ENCODE data around the gene TRIM8. TPM values are rescaled to one million over a fixed set of nuclear protein-coding genes. Genes with fewer than 3 reads are reported as not detected.
A peak's percentile ranks its signal among the peaks of the same experiment; 100 is the strongest.

TRIM8 gene, protein sequence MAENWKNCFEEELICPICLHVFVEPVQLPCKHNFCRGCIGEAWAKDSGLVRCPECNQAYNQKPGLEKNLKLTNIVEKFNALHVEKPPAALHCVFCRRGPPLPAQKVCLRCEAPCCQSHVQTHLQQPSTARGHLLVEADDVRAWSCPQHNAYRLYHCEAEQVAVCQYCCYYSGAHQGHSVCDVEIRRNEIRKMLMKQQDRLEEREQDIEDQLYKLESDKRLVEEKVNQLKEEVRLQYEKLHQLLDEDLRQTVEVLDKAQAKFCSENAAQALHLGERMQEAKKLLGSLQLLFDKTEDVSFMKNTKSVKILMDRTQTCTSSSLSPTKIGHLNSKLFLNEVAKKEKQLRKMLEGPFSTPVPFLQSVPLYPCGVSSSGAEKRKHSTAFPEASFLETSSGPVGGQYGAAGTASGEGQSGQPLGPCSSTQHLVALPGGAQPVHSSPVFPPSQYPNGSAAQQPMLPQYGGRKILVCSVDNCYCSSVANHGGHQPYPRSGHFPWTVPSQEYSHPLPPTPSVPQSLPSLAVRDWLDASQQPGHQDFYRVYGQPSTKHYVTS
- 15.8 and 18.5 TPM in 2 replicates for total RNA-seq (2014; rRNA removed; shearing (Covaris generic))

DNA sequence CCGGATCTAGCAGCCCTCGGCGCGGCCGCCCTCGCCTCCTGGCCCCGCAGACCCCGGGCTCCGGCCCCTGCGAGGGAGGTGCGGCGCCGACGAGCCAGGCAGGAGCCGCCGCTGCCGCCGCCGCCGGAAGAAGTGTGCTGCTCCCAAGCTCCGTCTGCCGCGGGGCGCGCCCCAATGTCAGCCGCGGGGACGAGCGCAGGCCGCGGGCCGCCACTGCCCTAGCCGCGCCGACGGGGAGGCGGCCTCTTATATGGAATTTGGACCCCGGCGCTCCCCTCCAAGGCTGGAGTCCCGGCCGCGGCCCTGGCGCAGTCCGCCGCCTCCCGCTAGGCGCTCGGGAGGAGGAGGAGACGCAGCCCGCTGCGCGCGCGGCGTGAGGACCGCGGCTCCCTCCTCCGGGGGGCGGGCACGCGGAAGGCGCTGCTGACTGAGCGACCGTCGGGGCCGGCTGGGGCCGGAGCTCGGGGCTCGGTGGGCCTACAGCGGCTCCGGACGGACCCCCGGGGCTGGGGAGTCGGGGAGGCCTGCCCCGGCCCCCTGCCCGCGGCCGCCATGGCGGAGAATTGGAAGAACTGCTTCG, at the start of gene TRIM8:
Gene TRIM8 (plus strand): TSS at position 414 of the 580 bp plus-strand sequence. CDS start 139 bp downstream, at position 553.
- no peak for DNase-seq (ENCODE audit: low spot score)

GRCh38 chr10:102595293-102595692, 49.0 kb upstream of the TRIM8 start:
- DNase-seq (ENCODE audit: low spot score) = no peak

GRCh38 chr10:102595897-102596296, 48.4 kb upstream of the TRIM8 start:
- DNase-seq (ENCODE audit: low spot score) = no peak

GRCh38 chr10:102596506-102596971, 47.7 kb upstream of the TRIM8 start:
- peak; percentile 62 for DNase-seq (ENCODE audit: low spot score)

DNA sequence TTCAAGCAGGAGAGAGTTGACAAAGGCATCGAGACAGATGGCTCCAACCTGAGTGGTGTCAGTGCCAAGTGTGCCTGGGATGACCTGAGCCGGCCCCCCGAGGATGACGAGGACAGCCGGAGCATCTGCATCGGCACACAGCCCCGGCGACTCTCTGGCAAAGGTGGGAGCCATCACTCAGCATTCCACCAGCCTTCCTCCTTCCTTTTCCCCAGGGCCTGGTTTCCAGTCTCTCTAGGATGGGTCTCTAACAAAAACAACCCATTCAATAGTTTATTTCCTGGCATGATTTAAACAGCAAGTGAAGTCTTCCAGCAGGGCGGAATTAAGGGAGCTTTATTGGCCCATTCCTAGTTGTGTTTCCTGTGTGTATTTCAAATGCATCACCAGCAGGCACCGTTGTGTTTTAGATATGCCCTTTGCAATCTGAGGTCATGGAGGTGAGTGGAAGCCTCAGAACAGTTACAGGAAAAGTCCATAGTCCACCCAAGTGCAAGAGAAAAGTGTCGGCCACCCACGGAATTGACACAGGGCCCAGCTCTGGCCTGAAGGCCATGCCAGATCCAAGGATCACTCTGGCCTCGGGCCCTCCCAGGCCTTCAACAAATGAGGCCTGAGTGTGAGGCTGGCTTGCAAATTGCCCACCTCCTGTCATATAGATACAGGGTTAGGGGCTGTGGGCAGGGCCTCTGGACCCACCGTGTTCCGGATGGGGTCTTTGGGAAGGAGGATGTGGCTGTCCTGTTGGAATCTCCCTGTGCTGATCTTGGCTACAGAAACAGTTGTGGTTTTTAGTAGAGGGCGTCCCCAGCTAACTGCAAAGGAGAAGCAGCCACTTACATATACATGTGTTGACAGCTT, 46.9 kb upstream of the TRIM8 start:
- DNase-seq (ENCODE audit: low spot score) = no peak

GRCh38 chr10:102598243-102598642, 46.0 kb upstream of the TRIM8 start:
- DNase-seq (ENCODE audit: low spot score) = no peak

GRCh38 chr10:102599565-102600327, 44.5 kb upstream of the TRIM8 start:
- DNase-seq (ENCODE audit: low spot score) = no peak

DNA sequence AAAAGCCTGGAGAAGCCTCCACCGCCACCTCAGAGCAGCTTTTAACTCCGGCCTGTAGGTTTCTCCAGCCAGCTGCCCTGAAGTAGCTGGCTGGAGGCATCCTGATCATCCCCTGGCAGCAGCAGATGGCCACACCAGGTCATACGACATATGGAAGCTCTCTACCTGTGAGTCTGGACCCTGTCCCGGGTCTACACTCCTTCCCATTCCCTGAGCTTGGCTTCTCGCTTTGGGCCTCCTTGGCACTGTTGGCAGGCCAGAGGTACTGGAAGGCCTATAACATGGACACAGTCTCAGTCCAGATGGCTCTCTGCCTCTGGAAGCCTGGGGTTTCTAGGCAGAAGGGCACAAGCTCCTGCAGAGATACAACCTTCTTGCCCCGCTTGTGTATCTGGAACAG, 43.5 kb upstream of the TRIM8 start:
- no peak for DNase-seq (ENCODE audit: low spot score)

GRCh38 chr10:102601639-102602038, 42.6 kb upstream of the TRIM8 start:
- no peak for DNase-seq (ENCODE audit: low spot score)

DNA sequence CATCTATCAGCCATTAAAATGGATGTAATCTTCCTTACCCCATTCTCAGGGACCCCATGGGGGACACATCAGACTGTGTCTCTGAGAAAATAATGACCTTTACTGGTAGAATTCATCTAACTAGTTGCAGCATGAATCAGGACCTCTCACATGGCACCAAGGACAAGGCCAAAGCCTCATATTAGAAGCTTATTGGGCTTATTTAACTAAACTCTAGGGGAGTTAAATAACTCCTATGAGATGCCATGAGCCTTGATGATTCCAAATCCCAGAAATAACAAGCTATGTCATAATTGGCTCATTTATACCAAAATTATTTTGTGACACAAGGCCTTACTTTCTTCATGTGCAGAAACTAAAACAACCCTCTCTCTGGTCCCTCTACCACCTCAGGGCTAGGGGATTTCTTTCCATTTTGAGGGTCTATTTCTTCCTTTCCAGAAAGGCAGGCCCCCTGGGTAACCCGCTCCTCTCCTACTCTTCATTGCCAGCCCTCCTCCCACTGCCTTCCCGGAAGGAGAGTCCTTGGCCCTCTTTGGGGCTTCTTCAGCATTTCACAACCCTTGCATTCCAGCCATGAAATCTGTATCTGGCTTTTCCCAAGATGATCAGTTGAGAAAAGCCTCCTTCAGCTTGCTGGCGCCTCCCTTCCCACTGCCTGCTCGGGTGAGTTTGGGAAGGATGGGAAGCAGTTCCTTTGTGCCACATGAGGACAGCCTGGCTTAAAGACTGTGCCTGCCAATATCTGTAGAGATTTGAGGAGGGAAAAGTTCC, 41.8 kb upstream of the TRIM8 start:
- no peak for DNase-seq (ENCODE audit: low spot score)

- no peak for DNase-seq (ENCODE audit: low spot score)
These were observed 40.3 kb upstream of the TRIM8 start for GRCh38 chr10:102603946-102604345.

- peak; percentile 55 for DNase-seq (ENCODE audit: low spot score)
These were observed 39.8 kb upstream of the TRIM8 start for GRCh38 chr10:102604439-102604841.

GRCh38 chr10:102605712-102606111, 38.6 kb upstream of the TRIM8 start:
- no peak for DNase-seq (ENCODE audit: low spot score)

DNA sequence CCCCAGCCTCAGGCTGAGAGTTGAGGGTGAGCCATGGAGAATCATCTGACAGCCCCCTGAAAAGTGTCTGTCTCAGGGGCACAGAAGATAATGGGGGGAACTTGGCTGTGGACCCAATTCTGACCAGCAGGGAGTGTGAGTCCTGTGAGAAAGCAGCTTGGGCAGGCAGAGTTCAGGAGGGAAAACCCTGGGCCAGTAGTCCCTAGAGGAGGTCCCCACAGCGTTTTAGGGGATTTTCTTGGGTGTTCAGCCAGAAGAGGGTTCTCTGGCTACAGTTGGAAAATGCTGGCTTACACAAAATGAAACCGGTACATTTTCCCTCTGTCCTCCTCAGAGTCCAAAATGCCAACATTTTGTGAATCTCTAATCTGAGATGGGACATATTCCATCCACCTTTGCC, 35.8 kb upstream of the TRIM8 start:
- no peak for DNase-seq (ENCODE audit: low spot score)

- no peak for DNase-seq (ENCODE audit: low spot score)
These were observed 33.8 kb upstream of the TRIM8 start for GRCh38 chr10:102610441-102610887.

DNA sequence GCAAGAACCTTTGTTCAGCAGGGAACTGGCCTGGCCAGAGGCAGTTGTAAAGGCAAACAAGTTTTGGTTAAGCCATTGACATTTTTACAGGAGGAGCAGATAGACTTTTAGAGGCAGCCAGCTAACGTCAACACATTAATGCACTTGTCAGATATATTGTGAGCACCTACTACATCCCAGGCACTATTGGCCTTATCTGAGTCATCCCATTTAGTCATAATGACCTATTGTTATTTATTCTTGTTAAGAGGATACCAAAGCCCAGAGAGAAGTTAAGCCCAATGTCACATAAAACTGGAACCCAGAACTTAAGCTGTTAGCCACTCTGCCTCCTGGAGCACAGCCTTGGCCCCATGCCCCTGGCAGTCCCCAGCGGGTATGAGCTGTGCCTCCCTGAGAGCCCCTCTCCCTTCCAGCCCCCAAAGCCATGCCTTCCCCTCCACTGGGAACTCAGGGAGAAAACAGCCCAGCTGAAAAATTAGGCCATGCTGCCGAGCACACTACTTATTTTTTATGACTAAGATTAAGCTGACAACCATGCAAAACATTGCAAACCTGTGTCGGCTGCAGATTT, 32.7 kb upstream of the TRIM8 start:
- DNase-seq (ENCODE audit: low spot score) = no peak

DNA sequence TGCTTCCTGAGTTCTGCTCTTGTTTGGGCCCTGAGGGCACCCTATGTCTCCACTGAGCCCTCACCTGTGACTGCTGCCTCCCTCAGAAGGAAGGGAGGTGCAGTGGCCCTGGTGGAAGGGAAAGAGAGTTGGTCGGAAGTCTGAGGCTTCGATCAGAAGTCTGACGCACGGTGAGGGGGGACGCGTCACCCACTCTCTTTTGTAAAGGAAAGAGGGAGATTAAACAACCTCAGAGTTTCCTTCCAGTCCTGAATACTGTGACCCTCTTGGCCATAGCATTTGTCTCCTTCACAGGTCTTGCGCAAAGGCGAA, 31.4 kb upstream of the TRIM8 start:
- DNase-seq (ENCODE audit: low spot score) = no peak

DNA sequence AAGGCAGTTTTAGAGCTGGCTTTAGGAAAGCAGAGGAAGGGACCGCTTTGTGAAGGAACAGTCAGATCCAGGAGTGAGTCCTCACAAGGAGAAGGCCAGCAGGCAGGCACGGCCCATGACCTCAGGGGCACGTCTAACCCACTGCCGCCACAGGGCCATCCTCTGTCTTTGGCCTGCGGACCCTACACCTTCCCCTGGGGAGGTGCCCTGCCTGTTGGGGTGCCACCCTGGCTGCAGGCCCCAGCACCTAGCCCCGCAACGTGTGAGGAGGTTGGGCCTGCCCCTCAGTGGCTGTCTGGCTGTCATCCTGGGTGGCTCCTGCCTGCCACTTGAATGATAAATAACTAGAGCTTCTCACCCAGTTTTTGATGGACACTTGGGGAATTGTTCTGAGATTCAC, 31.0 kb upstream of the TRIM8 start:
- no peak for DNase-seq (ENCODE audit: low spot score)

- DNase-seq (ENCODE audit: low spot score) = no peak
These were observed 30.5 kb upstream of the TRIM8 start for GRCh38 chr10:102613785-102614184.

GRCh38 chr10:102614888-102615287, 29.4 kb upstream of the TRIM8 start:
- no peak for DNase-seq (ENCODE audit: low spot score)
